Fibroblast of villous mesenchyme (primary cell): ENCODE results near the gene SNUPN. TPM values are rescaled to one million over a fixed set of nuclear protein-coding genes. Genes with fewer than 3 reads are reported as not detected.
"Not testable (repeated sequence)": the region's sequence is repeated elsewhere in the genome, so short reads cannot be mapped to it uniquely, and the experiment has no call there.

Source experiments
- DNase-seq: peaks from one replicate; pipeline ENCODE4 v3.0.0-alpha.2; 2010; ENCODE audit warnings: low read depth
- H3K4me3 ChIP-seq: 2 replicates; pipeline ENCODE4 v1.5.1; 2011; ENCODE audit warnings: low read depth, mild to moderate bottlenecking, low read length
- total RNA-seq: library from RNA; depleted of rRNA; stranded (reverse); fragments of >200 nt; gene quantifications from 2 replicates; pipeline ENCODE4 v1.2.3, GENCODE V29; 2012
- TF ChIP-seq, protein P1 (sequence below): IDR thresholded peaks from 2 replicates; pipeline ENCODE4 v1.5.1; 2012; ENCODE audit warnings: low read depth, mild to moderate bottlenecking, low read length; ENCODE audit not compliant: insufficient read depth

Gene SNUPN
- total RNA-seq, 1 donor: 28.1 TPM

DNA sequence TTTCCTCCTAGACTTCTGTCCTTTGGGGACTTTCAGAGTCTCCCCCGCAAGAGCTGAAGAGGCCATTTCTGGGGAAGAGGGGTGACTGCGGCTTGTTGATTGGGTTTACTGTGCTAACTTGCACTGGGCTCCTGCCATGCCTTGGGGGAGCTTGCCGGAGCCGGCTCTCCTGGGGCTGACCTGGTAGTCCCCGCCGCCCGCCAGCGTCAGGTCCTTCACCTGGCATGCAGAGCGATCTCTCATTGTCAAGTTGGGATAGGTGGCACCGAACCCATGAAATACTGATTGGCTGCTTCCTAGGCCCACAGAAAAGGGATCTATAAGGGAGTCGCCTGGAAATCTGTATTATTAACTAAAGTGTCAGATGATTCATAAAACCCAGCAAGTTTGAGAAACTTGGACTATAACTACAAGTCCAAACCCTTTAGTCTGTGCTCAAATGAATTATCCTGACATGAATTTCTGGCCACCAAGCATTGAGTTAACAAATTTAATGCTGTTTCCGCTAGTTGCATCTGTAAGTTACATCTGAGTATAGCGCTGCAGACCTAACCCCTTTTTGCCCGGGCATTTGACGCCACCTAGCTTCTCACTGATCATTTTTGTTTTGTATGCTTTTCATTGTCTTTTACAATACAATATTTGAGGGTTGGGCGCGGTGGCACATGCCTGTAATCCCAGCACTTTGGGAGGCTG, 15.1 kb upstream of the SNUPN start:
- TF ChIP-seq, protein P1, sequence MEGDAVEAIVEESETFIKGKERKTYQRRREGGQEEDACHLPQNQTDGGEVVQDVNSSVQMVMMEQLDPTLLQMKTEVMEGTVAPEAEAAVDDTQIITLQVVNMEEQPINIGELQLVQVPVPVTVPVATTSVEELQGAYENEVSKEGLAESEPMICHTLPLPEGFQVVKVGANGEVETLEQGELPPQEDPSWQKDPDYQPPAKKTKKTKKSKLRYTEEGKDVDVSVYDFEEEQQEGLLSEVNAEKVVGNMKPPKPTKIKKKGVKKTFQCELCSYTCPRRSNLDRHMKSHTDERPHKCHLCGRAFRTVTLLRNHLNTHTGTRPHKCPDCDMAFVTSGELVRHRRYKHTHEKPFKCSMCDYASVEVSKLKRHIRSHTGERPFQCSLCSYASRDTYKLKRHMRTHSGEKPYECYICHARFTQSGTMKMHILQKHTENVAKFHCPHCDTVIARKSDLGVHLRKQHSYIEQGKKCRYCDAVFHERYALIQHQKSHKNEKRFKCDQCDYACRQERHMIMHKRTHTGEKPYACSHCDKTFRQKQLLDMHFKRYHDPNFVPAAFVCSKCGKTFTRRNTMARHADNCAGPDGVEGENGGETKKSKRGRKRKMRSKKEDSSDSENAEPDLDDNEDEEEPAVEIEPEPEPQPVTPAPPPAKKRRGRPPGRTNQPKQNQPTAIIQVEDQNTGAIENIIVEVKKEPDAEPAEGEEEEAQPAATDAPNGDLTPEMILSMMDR: peak; percentile 30
- peak overlapping the region; percentile 73 for H3K4me3 ChIP-seq
- peak; percentile 53 for DNase-seq

GRCh38 chr15:75639709-75640482, 14.4 kb upstream of the SNUPN start, which contains the start of gene IMP3:
Gene IMP3 (minus strand): TSS chr15:75640224. CDS start chr15:75640168, 56 bp downstream.
- TF ChIP-seq, protein P1: no peak
- peak; percentile 97 for DNase-seq
- H3K4me3 ChIP-seq: peak within 1 kb of the TSS; percentile 73

GRCh38 chr15:75639191-75639708, 13.7 kb upstream of the SNUPN start:
- TF ChIP-seq, protein P1: no peak
- peak overlapping the region; percentile 73 for H3K4me3 ChIP-seq
- peak; percentile 26 for DNase-seq

DNA sequence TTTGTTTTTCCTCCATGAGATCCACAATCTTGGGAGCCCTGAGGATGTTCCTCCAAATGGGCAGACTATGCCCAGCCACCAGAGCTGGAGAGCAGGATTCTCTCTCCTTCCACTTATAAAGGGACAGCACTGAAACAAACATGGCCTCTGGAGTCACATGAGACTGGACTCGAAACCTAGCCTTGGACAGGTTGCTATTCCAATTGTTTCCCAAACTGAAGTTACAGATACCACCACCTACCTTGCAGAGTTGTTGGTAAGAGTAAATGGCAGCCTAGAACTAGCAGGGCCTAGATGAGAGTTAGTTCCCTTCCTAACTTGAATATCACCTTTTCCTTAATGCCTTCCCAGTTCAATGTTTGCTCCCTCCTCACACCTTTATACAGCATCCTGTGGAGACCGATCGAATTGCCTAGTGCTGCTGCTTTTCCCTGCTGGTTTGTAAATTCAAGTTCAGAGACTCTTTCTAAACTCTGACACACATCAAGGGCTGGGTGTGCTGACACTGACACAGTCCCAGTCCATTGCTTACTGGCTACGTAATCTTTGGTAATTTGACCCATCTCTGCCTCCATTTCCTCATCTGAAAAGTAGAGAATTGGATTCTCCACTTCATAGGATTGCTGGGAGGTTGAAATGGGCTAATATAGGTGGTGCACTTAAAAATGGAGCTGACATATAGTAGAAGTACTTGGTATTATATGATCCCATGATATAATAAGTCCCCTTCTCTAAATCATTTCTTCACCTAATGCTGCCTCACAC, 11.9 kb upstream of the SNUPN start:
- DNase-seq: no peak
- TF ChIP-seq, protein P1: no peak
- peak overlapping the region; percentile 73 for H3K4me3 ChIP-seq

GRCh38 chr15:75636026-75636425, 10.5 kb upstream of the SNUPN start:
- no peak overlapping the region for H3K4me3 ChIP-seq
- no peak for DNase-seq
- TF ChIP-seq, protein P1: no peak

GRCh38 chr15:75633922-75634321, 8.4 kb upstream of the SNUPN start:
- not testable (repeated sequence) for DNase-seq, H3K4me3 ChIP-seq
